GM10266 (cell line): ENCODE results near the gene LONRF2.

Experiments used
- DNase-seq: peaks from one replicate; pipeline ENCODE4 v3.0.0; 2012; ENCODE audit errors: extremely low spot score
- TF ChIP-seq, protein P1 (sequence below): IDR thresholded peaks from 2 replicates; pipeline ENCODE4 v1.5.1; 2012; ENCODE audit warnings: mild to moderate bottlenecking, low read depth; ENCODE audit not compliant: control insufficient read depth, insufficient read depth; ENCODE audit errors: missing control alignments

Gene LONRF2

GRCh38 chr2:100289020-100289419 lies 33.3 kb downstream of the LONRF2 start:
- TF ChIP-seq, protein P1, sequence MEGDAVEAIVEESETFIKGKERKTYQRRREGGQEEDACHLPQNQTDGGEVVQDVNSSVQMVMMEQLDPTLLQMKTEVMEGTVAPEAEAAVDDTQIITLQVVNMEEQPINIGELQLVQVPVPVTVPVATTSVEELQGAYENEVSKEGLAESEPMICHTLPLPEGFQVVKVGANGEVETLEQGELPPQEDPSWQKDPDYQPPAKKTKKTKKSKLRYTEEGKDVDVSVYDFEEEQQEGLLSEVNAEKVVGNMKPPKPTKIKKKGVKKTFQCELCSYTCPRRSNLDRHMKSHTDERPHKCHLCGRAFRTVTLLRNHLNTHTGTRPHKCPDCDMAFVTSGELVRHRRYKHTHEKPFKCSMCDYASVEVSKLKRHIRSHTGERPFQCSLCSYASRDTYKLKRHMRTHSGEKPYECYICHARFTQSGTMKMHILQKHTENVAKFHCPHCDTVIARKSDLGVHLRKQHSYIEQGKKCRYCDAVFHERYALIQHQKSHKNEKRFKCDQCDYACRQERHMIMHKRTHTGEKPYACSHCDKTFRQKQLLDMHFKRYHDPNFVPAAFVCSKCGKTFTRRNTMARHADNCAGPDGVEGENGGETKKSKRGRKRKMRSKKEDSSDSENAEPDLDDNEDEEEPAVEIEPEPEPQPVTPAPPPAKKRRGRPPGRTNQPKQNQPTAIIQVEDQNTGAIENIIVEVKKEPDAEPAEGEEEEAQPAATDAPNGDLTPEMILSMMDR: no peak

DNA sequence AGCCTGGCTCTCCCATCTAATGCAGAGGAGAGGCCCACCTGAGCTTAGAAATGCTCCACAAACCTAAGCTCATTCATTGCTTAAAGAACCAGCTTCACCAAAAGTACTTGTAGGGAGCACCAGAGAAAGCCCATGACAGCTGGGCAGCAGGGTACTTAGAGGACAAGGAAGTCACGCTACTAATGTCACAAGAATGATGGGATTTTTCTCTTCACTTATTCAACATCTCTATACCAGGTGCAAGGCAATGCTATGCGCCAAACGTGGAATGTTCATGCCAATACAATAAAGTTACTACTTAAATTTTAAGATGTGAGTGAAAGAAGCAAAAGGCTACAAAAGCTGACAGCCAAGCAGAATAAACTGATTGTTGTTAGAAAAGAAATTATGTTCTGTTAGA lies 36.0 kb downstream of the LONRF2 start:
- TF ChIP-seq, protein P1: no peak

More at GRCh38 chr2:100289020-100289419, 33.3 kb downstream of the LONRF2 start:
- DNase-seq: no peak

DNA sequence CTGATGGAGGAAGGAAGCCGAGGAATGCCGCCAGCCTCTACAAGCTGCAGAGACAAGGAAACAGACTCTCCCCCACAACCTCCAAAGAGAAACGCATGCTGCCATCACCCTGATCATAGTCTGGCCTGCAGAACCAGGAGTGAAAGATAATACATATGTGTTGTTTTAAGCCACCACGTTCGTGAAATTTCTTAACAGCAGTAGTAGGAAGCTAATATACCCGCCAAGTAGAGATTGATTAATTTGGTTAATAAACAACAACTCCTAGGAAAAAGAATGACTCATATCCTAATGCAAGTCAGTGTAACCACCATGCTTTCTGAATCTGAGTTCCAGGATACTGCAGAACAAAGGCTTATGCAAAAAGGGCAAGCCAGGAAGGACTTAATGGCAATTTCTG lies 36.6 kb downstream of the LONRF2 start:
- TF ChIP-seq, protein P1: no peak
- DNase-seq: no peak

More for the DNA sequence above, 36.0 kb downstream of the LONRF2 start:
- no peak for DNase-seq

- DNase-seq: no peak
- TF ChIP-seq, protein P1: no peak
These were observed 37.3 kb downstream of the LONRF2 start for GRCh38 chr2:100285011-100285410.

- TF ChIP-seq, protein P1: no peak
- DNase-seq: no peak
These were observed 38.4 kb downstream of the LONRF2 start for GRCh38 chr2:100283724-100284501.

DNA sequence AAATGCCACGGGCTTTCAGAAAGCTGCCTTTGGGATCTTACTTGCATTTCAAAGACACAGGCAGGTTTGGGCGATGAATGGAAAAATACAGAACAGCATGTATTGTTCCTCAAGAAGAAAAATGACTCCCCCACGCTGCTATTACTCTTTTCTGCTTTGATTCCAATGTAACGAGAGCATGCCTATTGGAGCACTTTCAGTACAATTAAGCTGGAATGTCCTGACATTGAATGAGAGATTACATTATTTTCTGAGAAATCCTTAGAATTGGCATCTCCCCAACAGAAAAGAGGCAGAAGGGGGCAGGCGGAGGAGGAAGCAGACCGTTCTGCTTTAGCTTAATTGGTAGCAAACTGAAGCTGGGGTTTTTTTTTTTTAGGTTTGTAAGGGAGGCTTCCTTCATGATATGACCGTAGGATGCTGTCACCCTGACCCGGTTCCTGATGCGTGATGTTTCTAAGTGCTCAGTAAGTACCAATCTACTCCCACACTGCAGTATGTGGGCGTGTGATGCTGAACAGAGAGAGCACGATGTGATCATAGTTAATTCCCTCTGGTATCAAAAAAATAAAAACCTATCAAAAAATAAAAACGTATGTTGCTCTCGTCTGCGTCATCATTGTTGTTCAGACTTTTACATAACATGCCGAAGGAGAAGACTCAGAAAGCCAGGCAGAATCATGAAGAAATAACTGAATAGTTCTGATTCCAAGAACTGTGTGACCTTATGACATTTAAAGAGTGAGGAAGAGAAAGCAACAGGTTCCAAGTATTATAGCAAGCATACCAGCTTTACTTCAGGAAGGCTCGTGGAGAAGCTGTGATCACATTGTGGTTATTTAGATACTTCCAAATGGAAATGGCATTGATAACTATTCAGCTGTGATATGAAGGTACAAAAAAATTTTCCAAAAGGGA lies 40.5 kb downstream of the LONRF2 start:
- TF ChIP-seq, protein P1: no peak
- no peak for DNase-seq
